Measurements from ENCODE around the gene DCP1A. TPM values are rescaled to one million over a fixed set of nuclear protein-coding genes. Genes with fewer than 3 reads are reported as not detected.

Gene DCP1A
- total RNA-seq, 1 donor from 2014 or later = 33.8 TPM

GRCh38 chr3:53252096-53252946 lies 95.0 kb downstream of the DCP1A start:
- H3K9me3 Mint-ChIP-seq (ENCODE audit: low read depth) = no peaks in the 10 kb centered on the region
- H3K4me3 Mint-ChIP-seq (ENCODE audit: low read depth) = peak overlapping the region; percentile 47
- H3K36me3 Mint-ChIP-seq (ENCODE audit: insufficient read depth) = peaks cover 4% of the 10 kb centered on the region
- no peak for DNase-seq (ENCODE audit: low spot score, unreplicated experiment)
- no peak for TF ChIP-seq CTCF (IDR thresholded peaks at IDR 0.05; ENCODE audit: unreplicated experiment)
- H3K27ac Mint-ChIP-seq = peak overlapping the region; percentile 73
- peaks cover 22% of the 10 kb centered on the region for H3K4me1 Mint-ChIP-seq (ENCODE audit: low read depth)
- peaks cover 5% of the 10 kb centered on the region for H3K27me3 Mint-ChIP-seq

- no peak for DNase-seq (ENCODE audit: low spot score, unreplicated experiment)
- H3K27ac Mint-ChIP-seq = no peak overlapping the region
- peaks cover 22% of the 10 kb centered on the region for H3K4me1 Mint-ChIP-seq (ENCODE audit: low read depth)
- peaks cover 9% of the 10 kb centered on the region for H3K36me3 Mint-ChIP-seq (ENCODE audit: insufficient read depth)
- H3K27me3 Mint-ChIP-seq = no peaks in the 10 kb centered on the region
- no peak overlapping the region for H3K4me3 Mint-ChIP-seq (ENCODE audit: low read depth)
- H3K9me3 Mint-ChIP-seq (ENCODE audit: low read depth) = no peaks in the 10 kb centered on the region
- no peak for TF ChIP-seq CTCF (IDR thresholded peaks at IDR 0.05; ENCODE audit: unreplicated experiment)
Observed at GRCh38 chr3:53250881-53251605, 96.3 kb downstream of the DCP1A start.

- Mint-ChIP-seq H3K36me3 (ENCODE audit: insufficient read depth) (peaks cover 10% of the 10 kb centered on the region), H3K4me1 (ENCODE audit: low read depth) (peaks cover 22% of the 10 kb centered on the region), H3K4me3 (ENCODE audit: low read depth) (no peak overlapping the region), H3K27me3 (no peaks in the 10 kb centered on the region), H3K9me3 (ENCODE audit: low read depth) (no peaks in the 10 kb centered on the region), H3K27ac (no peak overlapping the region)
- no peak for TF ChIP-seq CTCF (IDR thresholded peaks at IDR 0.05; ENCODE audit: unreplicated experiment)
- no peak for DNase-seq (ENCODE audit: low spot score, unreplicated experiment)
Observed at GRCh38 chr3:53250453-53250852, 96.9 kb downstream of the DCP1A start.

GRCh38 chr3:53248161-53248560 lies 99.2 kb downstream of the DCP1A start:
- Mint-ChIP-seq H3K36me3 (ENCODE audit: insufficient read depth) (peaks cover 9% of the 10 kb centered on the region), H3K4me3 (ENCODE audit: low read depth) (no peak overlapping the region), H3K9me3 (ENCODE audit: low read depth) (no peaks in the 10 kb centered on the region), H3K4me1 (ENCODE audit: low read depth) (peaks cover 13% of the 10 kb centered on the region), H3K27ac (no peak overlapping the region), H3K27me3 (no peaks in the 10 kb centered on the region)
- no peak for TF ChIP-seq CTCF (IDR thresholded peaks at IDR 0.05; ENCODE audit: unreplicated experiment)
- no peak for DNase-seq (ENCODE audit: low spot score, unreplicated experiment)

- peaks cover 11% of the 10 kb centered on the region for H3K4me1 Mint-ChIP-seq (ENCODE audit: low read depth)
- peak overlapping the region; percentile 42 for H3K27ac Mint-ChIP-seq
Observed at GRCh38 chr3:53247619-53248018, 99.7 kb downstream of the DCP1A start.

More at GRCh38 chr3:53247619-53248018, 99.7 kb downstream of the DCP1A start:
- peaks cover 9% of the 10 kb centered on the region for H3K36me3 Mint-ChIP-seq (ENCODE audit: insufficient read depth)
- DNase-seq (ENCODE audit: low spot score, unreplicated experiment) = no peak
- H3K9me3 Mint-ChIP-seq (ENCODE audit: low read depth) = no peaks in the 10 kb centered on the region
- H3K27me3 Mint-ChIP-seq = no peaks in the 10 kb centered on the region
- no peak overlapping the region for H3K4me3 Mint-ChIP-seq (ENCODE audit: low read depth)
- no peak for TF ChIP-seq CTCF (IDR thresholded peaks at IDR 0.05; ENCODE audit: unreplicated experiment)

Data from progenitor cell of endocrine pancreas (in vitro differentiated cells).